MM.1S (cell line): Measurements from ENCODE around the gene BMP4.

ENCODE experiments used
- EZH2 ChIP-seq: fragments of 300-600 bp; sonication (generic); optimal IDR thresholded peaks from 2 replicates; pipeline ENCODE3; 2017; ENCODE audit warnings: low read depth, mild to moderate bottlenecking, antibody characterized with exemption, low read length, mixed read lengths
- TF ChIP-seq, protein P1 (sequence below): fragments of 300-600 bp; sonication (generic); IDR thresholded peaks from 2 replicates; pipeline ENCODE4 v1.5.1; 2016; ENCODE audit warnings: antibody characterized with exemption, low read length, mixed read lengths

DNA sequence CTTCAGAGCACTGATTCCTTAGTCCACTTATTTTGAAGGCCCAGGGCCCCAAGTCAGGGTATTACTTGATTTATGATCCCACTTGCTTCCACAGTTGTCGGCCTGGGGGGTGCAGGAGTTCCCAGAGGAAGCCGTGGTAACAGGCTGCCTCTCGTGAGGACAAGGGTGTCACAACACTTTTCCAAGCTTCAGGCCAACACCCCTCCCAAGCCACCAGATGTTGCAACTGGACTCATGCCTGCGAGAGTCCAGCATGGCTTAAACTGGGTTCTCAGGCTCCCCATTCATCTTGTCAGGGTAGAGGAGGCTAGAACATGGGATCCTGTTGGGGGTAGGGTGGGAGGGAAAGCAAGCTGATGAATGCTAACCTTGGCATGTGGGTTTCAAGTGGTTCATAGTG is 56.1 kb downstream of the BMP4 start:
- TF ChIP-seq, protein P1, sequence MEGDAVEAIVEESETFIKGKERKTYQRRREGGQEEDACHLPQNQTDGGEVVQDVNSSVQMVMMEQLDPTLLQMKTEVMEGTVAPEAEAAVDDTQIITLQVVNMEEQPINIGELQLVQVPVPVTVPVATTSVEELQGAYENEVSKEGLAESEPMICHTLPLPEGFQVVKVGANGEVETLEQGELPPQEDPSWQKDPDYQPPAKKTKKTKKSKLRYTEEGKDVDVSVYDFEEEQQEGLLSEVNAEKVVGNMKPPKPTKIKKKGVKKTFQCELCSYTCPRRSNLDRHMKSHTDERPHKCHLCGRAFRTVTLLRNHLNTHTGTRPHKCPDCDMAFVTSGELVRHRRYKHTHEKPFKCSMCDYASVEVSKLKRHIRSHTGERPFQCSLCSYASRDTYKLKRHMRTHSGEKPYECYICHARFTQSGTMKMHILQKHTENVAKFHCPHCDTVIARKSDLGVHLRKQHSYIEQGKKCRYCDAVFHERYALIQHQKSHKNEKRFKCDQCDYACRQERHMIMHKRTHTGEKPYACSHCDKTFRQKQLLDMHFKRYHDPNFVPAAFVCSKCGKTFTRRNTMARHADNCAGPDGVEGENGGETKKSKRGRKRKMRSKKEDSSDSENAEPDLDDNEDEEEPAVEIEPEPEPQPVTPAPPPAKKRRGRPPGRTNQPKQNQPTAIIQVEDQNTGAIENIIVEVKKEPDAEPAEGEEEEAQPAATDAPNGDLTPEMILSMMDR, result no peak
- TF ChIP-seq EZH2, result no peak
